Measurements from ENCODE around the gene SMPD1.

DNA sequence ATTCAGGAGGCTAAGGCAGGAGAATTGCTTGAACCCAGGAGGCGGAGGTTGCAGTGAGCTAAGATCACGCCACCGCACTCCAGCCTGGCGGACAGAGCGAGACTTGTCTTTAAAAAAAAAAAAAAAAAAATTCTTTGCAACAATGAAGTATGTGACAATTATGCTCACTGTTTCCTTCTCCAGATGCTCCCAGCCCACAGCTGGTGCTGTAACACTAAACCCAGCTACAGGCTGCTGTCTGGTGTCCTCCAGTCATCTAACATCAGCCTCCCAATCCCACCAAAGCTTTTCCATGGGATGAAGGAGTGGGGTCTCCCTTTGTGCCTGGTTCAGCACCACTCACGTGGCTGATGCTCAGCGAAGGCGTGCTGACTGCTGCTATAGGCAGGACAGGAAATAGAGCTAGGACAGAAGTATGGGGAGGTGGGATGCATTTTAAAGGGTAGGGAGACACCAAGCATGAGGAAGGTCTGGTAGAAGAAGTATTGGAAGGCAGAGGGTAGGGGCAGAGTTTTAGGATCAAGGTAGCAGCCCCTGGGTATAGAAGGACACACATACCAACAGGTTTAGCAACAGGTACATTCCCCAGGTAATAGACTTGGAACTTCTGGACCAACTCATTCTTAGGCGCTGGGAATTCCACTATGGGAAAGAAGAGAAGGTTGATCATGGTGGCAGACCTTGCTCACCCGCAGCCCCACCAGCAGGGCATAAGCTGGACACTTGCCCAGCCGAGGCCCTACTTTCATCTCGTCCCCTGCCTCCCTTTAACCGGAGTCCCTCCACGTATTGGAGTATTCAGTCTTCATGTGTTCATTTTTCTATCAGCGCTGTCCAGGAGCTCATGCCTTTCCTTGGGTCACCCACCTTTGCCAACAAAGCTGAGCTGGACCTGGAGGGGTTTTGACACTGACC, 10.4 kb downstream of the SMPD1 start:
- no peak for TF ChIP-seq POLR2A (IDR thresholded peaks at IDR 0.05)
- TF ChIP-seq, protein P1, sequence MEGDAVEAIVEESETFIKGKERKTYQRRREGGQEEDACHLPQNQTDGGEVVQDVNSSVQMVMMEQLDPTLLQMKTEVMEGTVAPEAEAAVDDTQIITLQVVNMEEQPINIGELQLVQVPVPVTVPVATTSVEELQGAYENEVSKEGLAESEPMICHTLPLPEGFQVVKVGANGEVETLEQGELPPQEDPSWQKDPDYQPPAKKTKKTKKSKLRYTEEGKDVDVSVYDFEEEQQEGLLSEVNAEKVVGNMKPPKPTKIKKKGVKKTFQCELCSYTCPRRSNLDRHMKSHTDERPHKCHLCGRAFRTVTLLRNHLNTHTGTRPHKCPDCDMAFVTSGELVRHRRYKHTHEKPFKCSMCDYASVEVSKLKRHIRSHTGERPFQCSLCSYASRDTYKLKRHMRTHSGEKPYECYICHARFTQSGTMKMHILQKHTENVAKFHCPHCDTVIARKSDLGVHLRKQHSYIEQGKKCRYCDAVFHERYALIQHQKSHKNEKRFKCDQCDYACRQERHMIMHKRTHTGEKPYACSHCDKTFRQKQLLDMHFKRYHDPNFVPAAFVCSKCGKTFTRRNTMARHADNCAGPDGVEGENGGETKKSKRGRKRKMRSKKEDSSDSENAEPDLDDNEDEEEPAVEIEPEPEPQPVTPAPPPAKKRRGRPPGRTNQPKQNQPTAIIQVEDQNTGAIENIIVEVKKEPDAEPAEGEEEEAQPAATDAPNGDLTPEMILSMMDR (IDR thresholded peaks at IDR 0.05 in 4 of 5, conservative IDR thresholded peaks at IDR 0.05 in 1 of 5): no peak
